Keratinocyte (primary cell): ENCODE results near the gene TP63.

ENCODE experiments used
- CTCF ChIP-seq, 3 experiments: IDR thresholded peaks in 1 of 3; conservative IDR thresholded peaks in 1 of 3; optimal IDR thresholded peaks in 1 of 3; 2 replicates in 2 of 3; 3 replicates in 1 of 3; pipeline versions ENCODE3 to v1.5.1; 2011; ENCODE audit warnings: low read length in 3 of 3, mild to moderate bottlenecking in 3 of 3, moderate library complexity in 2 of 3, control low read depth in 1 of 3, inconsistent platforms in 1 of 3; ENCODE audit not compliant: insufficient read depth in 2 of 3; ENCODE audit errors: extremely low read depth in 1 of 3
- EZH2 ChIP-seq: IDR thresholded peaks from one replicate; pipeline ENCODE4 v1.6.1; 2012; ENCODE audit warnings: inconsistent platforms, mild to moderate bottlenecking, low read length, moderate library complexity

- TF ChIP-seq CTCF (optimal IDR thresholded peaks at IDR 0.05 in 1 of 3, IDR thresholded peaks at IDR 0.05 in 1 of 3, conservative IDR thresholded peaks at IDR 0.05 in 1 of 3; ENCODE audit: extremely low read depth in 1 of 3, insufficient read depth in 2 of 3, low read length in 3 of 3) (no peak), EZH2 (no peak)
These were observed 306.3 kb downstream of the TP63 start for GRCh38 chr3:189937302-189938127.
